GM12873 (cell line): Measurements from ENCODE around the gene PSME2.

ENCODE experiments used
- TF ChIP-seq, protein P1 (sequence below): IDR thresholded peaks from 2 replicates; pipeline ENCODE4 v1.5.1; 2012; ENCODE audit warnings: low read depth, mild to moderate bottlenecking, moderate library complexity, low read length, control low read depth; ENCODE audit not compliant: insufficient read depth; ENCODE audit errors: missing control alignments

PSME2 gene

DNA sequence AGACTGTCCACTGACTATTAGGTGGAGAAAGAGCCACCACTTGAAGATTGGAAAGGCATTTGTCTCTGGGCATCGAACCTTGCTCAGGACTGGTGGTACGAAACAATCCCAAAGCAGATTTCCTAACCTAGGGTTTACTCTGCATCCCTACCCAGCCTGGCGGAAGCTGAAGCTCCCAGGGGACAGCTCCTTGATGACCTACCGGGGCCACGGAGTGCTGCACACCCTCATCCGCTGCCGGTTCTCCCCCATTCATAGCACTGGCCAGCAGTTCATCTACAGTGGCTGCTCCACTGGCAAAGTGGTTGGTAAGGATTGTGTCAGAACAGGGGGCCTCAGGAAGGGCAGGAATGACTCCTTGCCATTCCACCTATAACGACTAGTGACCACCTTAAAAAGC, 25.2 kb downstream of the PSME2 start:
- TF ChIP-seq, protein P1, sequence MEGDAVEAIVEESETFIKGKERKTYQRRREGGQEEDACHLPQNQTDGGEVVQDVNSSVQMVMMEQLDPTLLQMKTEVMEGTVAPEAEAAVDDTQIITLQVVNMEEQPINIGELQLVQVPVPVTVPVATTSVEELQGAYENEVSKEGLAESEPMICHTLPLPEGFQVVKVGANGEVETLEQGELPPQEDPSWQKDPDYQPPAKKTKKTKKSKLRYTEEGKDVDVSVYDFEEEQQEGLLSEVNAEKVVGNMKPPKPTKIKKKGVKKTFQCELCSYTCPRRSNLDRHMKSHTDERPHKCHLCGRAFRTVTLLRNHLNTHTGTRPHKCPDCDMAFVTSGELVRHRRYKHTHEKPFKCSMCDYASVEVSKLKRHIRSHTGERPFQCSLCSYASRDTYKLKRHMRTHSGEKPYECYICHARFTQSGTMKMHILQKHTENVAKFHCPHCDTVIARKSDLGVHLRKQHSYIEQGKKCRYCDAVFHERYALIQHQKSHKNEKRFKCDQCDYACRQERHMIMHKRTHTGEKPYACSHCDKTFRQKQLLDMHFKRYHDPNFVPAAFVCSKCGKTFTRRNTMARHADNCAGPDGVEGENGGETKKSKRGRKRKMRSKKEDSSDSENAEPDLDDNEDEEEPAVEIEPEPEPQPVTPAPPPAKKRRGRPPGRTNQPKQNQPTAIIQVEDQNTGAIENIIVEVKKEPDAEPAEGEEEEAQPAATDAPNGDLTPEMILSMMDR: no peak

DNA sequence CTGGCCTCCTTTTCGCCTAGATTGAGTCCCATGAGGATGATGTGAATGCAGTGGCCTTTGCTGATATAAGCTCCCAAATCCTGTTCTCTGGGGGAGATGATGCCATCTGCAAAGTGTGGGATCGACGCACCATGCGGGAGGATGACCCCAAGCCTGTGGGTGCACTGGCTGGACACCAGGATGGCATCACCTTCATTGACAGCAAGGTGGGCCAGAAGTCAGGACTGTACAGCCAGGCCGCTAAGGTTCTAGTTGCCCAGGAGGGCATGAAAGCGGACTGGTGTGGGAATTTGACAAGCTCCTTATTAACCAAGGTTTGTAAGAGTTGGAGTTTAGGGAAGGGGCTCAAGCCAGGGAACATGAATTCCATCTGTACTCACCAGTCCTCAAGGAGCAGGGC, 26.7 kb downstream of the PSME2 start:
- TF ChIP-seq, protein P1: no peak

DNA sequence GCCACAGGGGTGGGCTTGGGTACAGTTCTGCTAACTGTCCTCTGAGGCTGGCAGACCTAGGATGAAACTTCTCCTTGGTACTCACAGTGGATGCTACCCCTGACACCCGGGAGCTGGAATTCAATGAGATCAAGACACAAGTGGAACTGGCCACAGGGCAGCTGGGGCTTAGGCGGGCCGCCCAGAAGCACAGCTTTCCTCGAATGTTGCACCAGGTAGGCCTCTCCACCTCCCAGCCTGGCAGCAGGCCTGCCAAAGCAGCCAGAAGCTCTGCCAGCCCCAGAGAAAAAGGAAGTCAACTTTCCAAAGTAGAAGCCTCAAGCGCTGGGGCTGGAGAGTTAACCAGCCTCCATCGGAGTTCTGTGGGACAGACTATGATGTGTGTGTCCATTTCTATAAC, 29.2 kb downstream of the PSME2 start:
- TF ChIP-seq, protein P1: no peak

DNA sequence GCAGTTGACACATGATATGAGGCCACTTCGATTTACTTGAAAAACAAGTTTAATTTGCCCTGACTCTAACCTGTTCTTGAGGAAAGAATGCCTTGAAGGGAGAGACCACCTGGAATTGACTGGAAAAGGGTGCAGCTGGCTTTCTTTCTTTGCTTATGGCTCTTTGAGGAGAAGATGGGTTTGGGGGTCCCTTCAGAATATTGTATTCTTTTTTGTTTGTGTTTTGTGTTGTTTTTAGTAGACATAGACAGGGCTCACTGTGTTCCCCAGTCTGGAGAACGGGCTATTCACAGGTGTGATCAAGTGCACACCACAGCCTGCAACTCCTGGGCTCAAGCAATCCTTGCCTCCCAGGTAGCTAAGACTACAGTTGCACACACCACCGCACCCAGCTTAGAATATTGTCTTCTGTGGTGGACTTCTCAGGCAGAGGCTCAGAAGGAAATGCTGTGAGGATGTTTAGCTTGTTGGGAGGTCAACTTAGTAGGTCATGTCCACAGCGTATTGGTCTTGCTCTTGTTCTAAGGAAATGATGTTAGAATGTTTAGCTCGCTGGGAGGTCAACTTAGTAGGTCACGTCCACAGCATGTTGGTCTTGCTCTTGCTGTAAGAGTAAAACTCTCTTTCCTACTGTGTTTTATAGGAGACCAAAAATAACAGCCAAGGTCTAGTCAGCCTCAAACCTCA, 30.1 kb downstream of the PSME2 start:
- TF ChIP-seq, protein P1: no peak

DNA sequence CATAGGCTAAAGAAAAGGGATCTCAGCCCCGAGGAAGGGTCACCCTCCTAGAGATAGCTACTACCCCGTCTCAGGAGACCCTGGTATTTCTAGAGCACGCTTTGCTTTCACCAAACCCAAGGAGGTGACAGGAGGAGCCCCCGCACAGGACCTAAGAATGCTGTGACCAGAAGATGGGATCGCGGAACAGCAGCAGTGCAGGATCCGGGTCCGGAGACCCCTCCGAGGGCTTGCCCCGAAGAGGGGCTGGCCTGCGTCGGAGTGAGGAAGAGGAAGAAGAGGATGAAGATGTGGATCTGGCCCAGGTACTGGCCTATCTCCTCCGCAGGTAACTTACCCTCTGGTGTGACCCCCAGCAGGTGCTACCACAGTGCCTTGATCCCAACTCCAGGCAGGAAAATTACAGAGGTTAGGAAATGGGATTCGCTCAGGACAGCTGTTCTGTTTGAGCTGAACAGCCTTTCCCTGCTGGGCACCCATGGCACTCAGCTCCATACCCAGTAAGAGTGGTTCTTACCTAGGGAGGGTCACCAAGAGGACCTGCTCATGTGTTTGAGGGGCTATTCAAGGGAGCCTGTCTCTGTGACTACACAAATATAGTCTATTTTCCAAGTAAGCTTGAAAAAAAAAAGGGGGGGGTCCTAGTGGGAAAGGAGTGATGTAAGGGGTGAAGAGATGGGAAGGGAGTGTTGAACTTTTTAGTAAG, 30.8 kb downstream of the PSME2 start:
- TF ChIP-seq, protein P1: no peak

DNA sequence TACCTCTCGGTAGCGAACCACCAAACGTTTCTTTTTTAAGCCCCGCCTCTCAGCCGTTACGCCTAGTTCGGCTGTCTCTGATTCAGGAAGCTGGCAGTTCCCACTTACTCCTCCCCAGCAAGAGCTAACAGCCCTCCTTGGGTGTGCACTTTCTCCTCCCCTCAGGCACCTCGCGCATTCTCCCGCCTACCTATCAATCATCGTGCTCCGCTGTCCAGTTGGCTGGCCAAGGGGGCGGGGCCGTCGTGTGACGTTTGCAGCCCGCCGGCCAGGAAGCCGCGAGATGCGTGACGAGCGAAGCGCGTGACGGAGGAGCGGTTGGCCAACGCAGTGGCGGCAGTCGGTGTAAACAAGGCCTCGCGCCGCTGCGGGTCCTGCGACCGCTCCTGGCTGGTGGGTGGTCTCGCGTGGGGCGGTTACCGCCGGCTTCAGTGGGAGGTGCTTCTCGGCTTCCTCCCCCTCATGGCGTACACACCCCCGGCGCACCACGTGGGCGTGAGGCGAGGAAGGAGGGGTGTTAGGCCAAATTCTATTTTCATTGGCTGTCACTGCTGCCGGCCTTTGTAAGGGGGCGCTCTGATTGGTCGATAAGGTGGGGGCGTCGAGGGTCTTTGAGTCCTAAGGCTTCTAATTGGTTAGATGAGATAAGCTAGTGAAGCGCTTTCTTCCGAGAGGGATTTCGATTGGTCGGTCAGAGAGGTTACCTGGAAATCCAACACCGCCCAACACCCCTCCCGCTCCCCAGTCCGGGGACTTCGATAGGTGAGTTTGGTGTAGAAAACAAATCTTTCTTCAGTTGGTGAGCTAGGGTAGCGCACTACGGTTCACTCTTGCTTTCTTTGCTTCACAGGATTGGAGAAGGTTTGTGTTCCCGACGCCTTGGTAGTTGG, 31.6 kb downstream of the PSME2 start, which contains the start of the genes DCAF11 and NRL:
Gene DCAF11 (plus strand): TSS at position 246 of the 890 bp plus-strand sequence. CDS start 818 bp downstream, outside the sequence.
Gene NRL (minus strand): TSS at position 418 of the 890 bp plus-strand sequence. CDS start 32,101 bp downstream, outside the sequence.
- TF ChIP-seq, protein P1: no peak
